T-cell (primary cell): ENCODE measurements around the gene TMEM184B. TPM values are rescaled to one million over a fixed set of nuclear protein-coding genes. Genes with fewer than 3 reads are reported as not detected.
"Not testable (repeated sequence)": the region's sequence is repeated elsewhere in the genome, so short reads cannot be mapped to it uniquely, and the experiment has no call there.

ENCODE experiments used
- ATAC-seq, 4 experiments: fragments of 200-7000 bp in 3 of 4; fragments of 150-1000 bp in 1 of 4; cut with Tn5 transposase; replicated peaks in 1 of 4; 1 replicate in 3 of 4; 2 replicates in 1 of 4; pipeline ENCODE4 v1.10.0; 2021; ENCODE audit warnings: moderate library complexity in 3 of 4, mild to moderate bottlenecking in 2 of 4, moderate number of reproducible peaks in 1 of 4
- CTCF ChIA-PET, 2 donors: fragments of 300-600 bp; sonication (Branson Sonifier 250); formaldehyde crosslinking; loops; one replicate each; lab custom pipeline; 2022; ENCODE audit warnings: antibody characterized with exemption in 2 of 2; lab: Charles Lee
- POLR2A ChIA-PET, 2 donors: fragments of 300-600 bp; sonication (Branson Sonifier 250); formaldehyde crosslinking; loops; one replicate each; lab custom pipeline; 2022; ENCODE audit warnings: antibody characterized with exemption in 2 of 2; lab: Charles Lee
- DNase-seq, 35 experiments: peaks; one replicate each; pipeline versions ENCODE4 v3.0.0 to v3.0.0-alpha.2; 2013 to 2023
- H3K27ac ChIP-seq: one replicate; pipeline ENCODE4 v1.5.1; 2013; ENCODE audit warnings: low read length
- H3K27me3 ChIP-seq, 2 experiments: replicated peaks in 1 of 2; 1 replicate in 1 of 2; 2 replicates in 1 of 2; pipeline versions ENCODE4 v1.6.1 to v1.7.0; 2013; ENCODE audit warnings: low read length in 1 of 2, mixed read lengths in 1 of 2; ENCODE audit not compliant: control insufficient read depth in 2 of 2, insufficient read depth in 2 of 2; ENCODE audit errors: extremely low read depth in 1 of 2
- H3K36me3 ChIP-seq, 2 donors: 1 replicate in 1 of 2; 2 replicates in 1 of 2; pipeline versions ENCODE4 v1.6.1 to v1.7.0; 2013; ENCODE audit warnings: low read length in 1 of 2; ENCODE audit not compliant: control insufficient read depth in 2 of 2, insufficient read depth in 1 of 2; ENCODE audit errors: extremely low read depth in 1 of 2
- H3K4me1 ChIP-seq, 2 experiments: 1 replicate in 1 of 2; 2 replicates in 1 of 2; pipeline versions ENCODE4 v1.6.1 to v1.7.0; 2013; ENCODE audit warnings: low read length in 2 of 2, mixed read lengths in 1 of 2; ENCODE audit not compliant: insufficient read depth in 2 of 2, control insufficient read depth in 1 of 2; ENCODE audit errors: extremely low read depth in 1 of 2
- H3K4me3 ChIP-seq, 2 donors: 1 replicate in 1 of 2; 2 replicates in 1 of 2; pipeline versions ENCODE4 v1.5.1 to v1.7.0; 2013; ENCODE audit warnings: mild to moderate bottlenecking in 2 of 2, low read length in 1 of 2, moderate library complexity in 1 of 2; ENCODE audit not compliant: control insufficient read depth in 1 of 2; ENCODE audit errors: extremely low read depth in 1 of 2
- H3K9me3 ChIP-seq: 2 replicates; pipeline ENCODE4 v1.7.0; 2013
- H3K27ac Mint-ChIP-seq, 2 donors: one replicate each; pipeline ENCODE4 v1.8.0; 2020 to 2021; ENCODE audit warnings: mild to moderate bottlenecking in 2 of 2, mixed read lengths in 2 of 2
- H3K27me3 Mint-ChIP-seq, 2 donors: one replicate each; pipeline ENCODE4 v1.8.0; 2021 to 2022; ENCODE audit warnings: mixed read lengths in 2 of 2
- H3K36me3 Mint-ChIP-seq: one replicate; pipeline ENCODE4 v1.8.0; 2021; ENCODE audit warnings: mixed read lengths
- H3K4me1 Mint-ChIP-seq, 3 donors: one replicate each; pipeline ENCODE4 v1.8.0; 2020 to 2022; ENCODE audit warnings: mixed read lengths in 3 of 3, mild to moderate bottlenecking in 1 of 3
- H3K4me3 Mint-ChIP-seq, 3 donors: one replicate each; pipeline ENCODE4 v1.8.0; 2020 to 2022; ENCODE audit warnings: mild to moderate bottlenecking in 3 of 3, mixed read lengths in 3 of 3, moderate library complexity in 3 of 3
- H3K9me3 Mint-ChIP-seq, 3 donors: one replicate each; pipeline ENCODE4 v1.8.0; 2020 to 2022; ENCODE audit warnings: mixed read lengths in 3 of 3
- WGBS: methylation state at CpG from one replicate; pipeline ENCODE4 v1.1.5; 2013; ENCODE audit warnings: missing lambda C conversion rate; ENCODE audit not compliant: insufficient coverage; 5-methylcytosine and 5-hydroxymethylcytosine counted together
- total RNA-seq, 35 experiments: library from RNA in 6 of 35; stranded (reverse) in 6 of 35; fragments of 120-200 nt in 1 of 35; gene quantifications; one replicate each; pipeline versions ENCODE4 v1.2.1 to v1.2.4 and lab custom pipeline; 2013 to 2026

TMEM184B gene
- total RNA-seq, 5 donors from 2014 or later (not counting 1 experiment from before 2014, with no cell fraction given) = 30.8 to 41.3 (median 35.8) TPM

- Mint-ChIP-seq H3K27ac (no peak overlapping the region), H3K36me3 (peaks cover 30% of the 10 kb centered on the region), H3K4me3 (no peak overlapping the region), H3K4me1 (peaks cover 0 to 3% (median 0%) of the 10 kb centered on the region in 3 donors), H3K9me3 (no peaks in the 10 kb centered on the region), H3K27me3 (no peaks in the 10 kb centered on the region)
- H3K4me3 ChIP-seq = no peak overlapping the region
- no peaks in the 10 kb centered on the region for H3K9me3 ChIP-seq
- ChIA-PET POLR2A (no interaction called here), CTCF (interaction anchor here in 1 of 2 donors (0.7 kb wide), 1 partner anchor 1236 kb away, joined by 3 read pairs; no protein-coding TSS in a partner anchor)
- no peak overlapping the region for H3K27ac ChIP-seq
- no peaks in the 10 kb centered on the region for H3K27me3 ChIP-seq
- ATAC-seq = no peak
- H3K4me1 ChIP-seq = no peaks in the 10 kb centered on the region
- H3K36me3 ChIP-seq = peaks cover 5 to 32% of the 10 kb centered on the region in 2 donors
- no peak for DNase-seq
- WGBS = 84% methylated on average over 6 of the region's 6 CpGs
Observed at GRCh38 chr22:38240734-38241252, 32.0 kb downstream of the TMEM184B start.

DNA sequence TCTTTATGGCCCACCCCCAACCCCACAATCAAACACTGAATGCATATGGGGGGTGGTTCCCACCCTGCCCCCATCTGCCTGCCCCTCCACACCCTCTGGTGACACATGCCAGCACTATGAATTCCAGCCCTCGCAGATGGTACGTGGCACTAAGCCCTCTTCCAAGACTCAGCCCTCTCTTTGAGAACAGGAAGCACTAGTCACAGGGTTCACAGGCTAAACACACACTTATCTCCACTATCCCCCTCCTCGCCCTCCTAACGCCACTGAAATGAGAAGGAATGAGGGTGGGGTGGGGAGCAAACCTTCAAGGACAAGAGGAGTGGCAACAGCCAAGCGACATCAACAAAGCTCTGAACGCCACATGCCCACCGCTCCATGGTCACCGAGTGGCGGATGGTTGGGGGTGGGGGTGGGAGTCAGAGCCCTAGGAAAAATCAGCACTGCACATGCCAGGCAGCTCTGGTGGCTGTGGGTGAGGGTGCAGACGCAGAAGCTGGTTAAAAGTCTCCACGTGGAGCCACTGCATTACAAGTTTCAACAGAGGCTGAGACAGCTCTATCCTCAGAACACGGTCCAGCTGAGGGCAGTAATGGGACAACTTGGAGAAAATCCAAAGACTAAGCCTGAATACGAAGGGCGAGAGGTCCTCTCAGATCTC is 33.6 kb downstream of the TMEM184B start:
- POLR2A ChIA-PET = no interaction called here

DNA sequence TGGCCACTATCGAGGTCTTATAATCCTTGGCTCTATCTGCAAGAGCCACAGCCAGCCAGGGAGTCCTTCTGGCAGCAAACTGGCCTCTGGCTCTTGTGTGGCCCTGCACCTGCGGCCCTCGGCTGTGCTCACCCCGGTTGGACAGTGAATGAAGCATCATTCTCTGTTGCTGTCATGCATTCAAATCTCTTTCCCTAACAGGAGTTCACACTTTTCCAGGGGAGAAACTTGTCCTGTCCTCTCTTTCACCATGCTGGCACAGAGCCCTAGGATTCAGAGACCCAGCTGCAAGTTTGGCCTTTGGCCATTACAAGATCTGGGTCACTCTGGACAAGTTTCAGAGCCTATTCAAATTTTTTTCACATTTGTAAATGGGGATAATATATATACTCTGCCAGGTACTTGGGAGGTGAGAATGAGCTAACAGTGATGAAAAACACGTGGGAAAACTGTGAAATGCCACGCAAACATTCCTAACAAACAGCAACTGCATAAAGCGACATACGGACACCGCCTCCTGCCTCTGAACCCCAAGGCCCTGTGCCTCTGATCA is 34.2 kb downstream of the TMEM184B start:
- no peak overlapping the region for H3K27ac Mint-ChIP-seq
- Histone ChIP-seq H3K4me3 (no peak overlapping the region), H3K36me3 (peaks cover 7 to 34% of the 10 kb centered on the region in 2 donors), H3K27me3 (no peaks in the 10 kb centered on the region), H3K27ac (no peak overlapping the region), H3K9me3 (no peaks in the 10 kb centered on the region), H3K4me1 (no peaks in the 10 kb centered on the region)
- no peak overlapping the region for H3K4me3 Mint-ChIP-seq
- no peaks in the 10 kb centered on the region for H3K9me3 Mint-ChIP-seq
- peaks cover 36% of the 10 kb centered on the region for H3K36me3 Mint-ChIP-seq
- no peaks in the 10 kb centered on the region for H3K27me3 Mint-ChIP-seq
- ATAC-seq (no peak), DNase-seq (no peak)
- POLR2A ChIA-PET = no interaction called here
- WGBS = 95% methylated on average over 4 of the region's 9 CpGs
- peaks cover 0 to 3% (median 0%) of the 10 kb centered on the region in 3 donors for H3K4me1 Mint-ChIP-seq
- CTCF ChIA-PET = no interaction called here

More for the DNA sequence above, 33.6 kb downstream of the TMEM184B start:
- CTCF ChIA-PET = no interaction called here
- Mint-ChIP-seq H3K4me3 (no peak overlapping the region), H3K27ac (no peak overlapping the region), H3K4me1 (peaks cover 0 to 3% (median 0%) of the 10 kb centered on the region in 3 donors), H3K9me3 (no peaks in the 10 kb centered on the region), H3K27me3 (no peaks in the 10 kb centered on the region), H3K36me3 (peaks cover 42% of the 10 kb centered on the region)
- Histone ChIP-seq H3K27me3 (no peaks in the 10 kb centered on the region), H3K9me3 (no peaks in the 10 kb centered on the region), H3K27ac (no peak overlapping the region), H3K4me1 (no peaks in the 10 kb centered on the region), H3K4me3 (no peak overlapping the region), H3K36me3 (peaks cover 5 to 37% of the 10 kb centered on the region in 2 donors)
- DNase-seq = no peak
- ATAC-seq = no peak
- WGBS = 92% methylated on average over 7 of the region's 14 CpGs

GRCh38 chr22:38236786-38237185 is 36.0 kb downstream of the TMEM184B start:
- ChIA-PET CTCF (no interaction called here), POLR2A (no interaction called here)
- WGBS = 91% methylated on average over 8 of the region's 8 CpGs
- DNase-seq (no peak), ATAC-seq (no peak)
- Histone ChIP-seq H3K9me3 (no peaks in the 10 kb centered on the region), H3K36me3 (peaks cover 15 to 39% of the 10 kb centered on the region in 2 donors), H3K4me3 (no peak overlapping the region), H3K27me3 (no peaks in the 10 kb centered on the region), H3K4me1 (no peaks in the 10 kb centered on the region), H3K27ac (no peak overlapping the region)
- Mint-ChIP-seq H3K4me1 (peaks cover 0 to 3% (median 0%) of the 10 kb centered on the region in 3 donors), H3K27me3 (no peaks in the 10 kb centered on the region), H3K4me3 (no peak overlapping the region), H3K9me3 (no peaks in the 10 kb centered on the region), H3K36me3 (peaks cover 44% of the 10 kb centered on the region), H3K27ac (no peak overlapping the region)

DNA sequence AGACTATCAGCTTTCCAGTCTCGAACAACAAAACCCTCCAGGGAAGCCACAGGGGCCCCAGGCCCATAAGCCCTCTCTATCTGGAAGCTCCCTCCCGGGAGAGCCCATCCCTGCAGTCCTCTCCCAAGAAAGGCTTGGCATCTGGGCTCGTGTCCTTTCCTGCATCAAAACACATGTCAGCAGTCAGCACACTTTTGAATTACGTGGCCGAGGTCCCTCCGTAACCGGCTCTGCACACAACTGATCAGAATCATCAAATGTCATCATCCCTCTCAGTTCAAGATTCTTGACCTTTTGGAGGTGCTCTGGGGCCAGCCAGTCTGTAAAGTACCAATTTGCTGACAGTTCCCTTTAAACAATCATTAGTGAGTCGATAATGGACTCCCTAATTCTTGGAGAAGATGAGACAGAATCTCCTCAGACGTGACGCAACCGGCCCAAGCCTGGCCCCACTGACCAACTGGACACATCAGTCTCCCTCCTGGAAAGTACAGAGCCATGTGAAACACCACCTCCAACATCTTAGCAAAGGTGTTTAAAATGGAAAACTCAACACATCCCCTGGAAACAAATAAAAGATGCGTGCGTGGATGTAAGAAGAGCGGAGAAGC is 37.5 kb downstream of the TMEM184B start:
- peaks cover 48% of the 10 kb centered on the region for H3K36me3 Mint-ChIP-seq
- no peak overlapping the region for H3K4me3 ChIP-seq
- H3K4me3 Mint-ChIP-seq = no peak overlapping the region
- no peaks in the 10 kb centered on the region for H3K27me3 Mint-ChIP-seq
- H3K9me3 Mint-ChIP-seq = no peaks in the 10 kb centered on the region
- no peaks in the 10 kb centered on the region for H3K9me3 ChIP-seq
- POLR2A ChIA-PET = no interaction called here
- 89% methylated on average over 12 of the region's 14 CpGs for WGBS
- CTCF ChIA-PET = interaction anchor here in 1 of 2 donors (0.5 kb wide), 1 partner anchor 1006 kb away, joined by 3 read pairs; no protein-coding TSS in a partner anchor
- ATAC-seq = no peak
- H3K4me1 ChIP-seq = peaks cover 0 to 6% of the 10 kb centered on the region in 2 experiments
- no peak for DNase-seq
- peaks cover 15 to 49% of the 10 kb centered on the region in 2 donors for H3K36me3 ChIP-seq
- H3K27ac Mint-ChIP-seq = no peak overlapping the region
- H3K27ac ChIP-seq = no peak overlapping the region
- H3K27me3 ChIP-seq = no peaks in the 10 kb centered on the region
- peaks cover 0 to 6% (median 4%) of the 10 kb centered on the region in 3 donors for H3K4me1 Mint-ChIP-seq

DNA sequence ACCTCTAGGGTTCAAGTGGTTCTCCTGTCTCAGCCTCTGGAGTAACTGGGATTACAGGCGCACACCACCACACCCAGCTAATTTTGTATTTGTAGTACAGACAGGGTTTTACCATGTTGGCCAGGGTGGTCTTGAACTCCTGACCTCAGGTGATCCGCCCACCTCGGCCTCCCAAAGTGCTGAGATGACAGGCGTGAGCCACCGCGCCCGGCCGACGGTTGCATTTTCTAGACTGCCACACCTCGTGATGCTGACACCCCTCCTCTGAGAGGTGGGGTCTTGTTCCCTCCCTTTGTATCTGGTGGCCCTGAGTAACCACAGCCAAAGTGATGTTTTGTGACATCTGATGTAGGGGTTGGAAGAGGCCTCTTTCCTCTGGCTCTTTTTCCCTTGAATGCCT is 39.0 kb downstream of the TMEM184B start:
- Histone ChIP-seq H3K36me3 (peaks cover 22 to 52% of the 10 kb centered on the region in 2 donors), H3K4me1 (peaks cover 0 to 16% of the 10 kb centered on the region in 2 experiments)
- Mint-ChIP-seq H3K27ac (peak overlapping the region in 1 of 2 donors; percentile 1), H3K4me1 (peaks cover 0 to 13% (median 8%) of the 10 kb centered on the region in 3 donors), H3K36me3 (peaks cover 44% of the 10 kb centered on the region)
- POLR2A ChIA-PET, H3K9me3 ChIP-seq, H3K27me3 ChIP-seq, DNase-seq, H3K27me3 Mint-ChIP-seq, H3K27ac ChIP-seq, H3K4me3 ChIP-seq, ATAC-seq, CTCF ChIA-PET, H3K4me3 Mint-ChIP-seq, H3K9me3 Mint-ChIP-seq: not testable (repeated sequence)
- WGBS = 83% methylated on average over 1 of the region's 10 CpGs
